IMR-90 (cell line): ENCODE data around the gene KCNH6. TPM values are rescaled to one million over a fixed set of nuclear protein-coding genes. Genes with fewer than 3 reads are reported as not detected.

Experiments used
- ATAC-seq: fragments of 200-7000 bp; cut with Tn5 transposase; 2 replicates; pipeline ENCODE4 v1.9.1; 2020; ENCODE audit warnings: low read depth, mild to moderate bottlenecking, moderate library complexity
- BruUV-seq: library from RNA; stranded (reverse); fragments of 400-500 nt; replicated peaks from 2 replicates; lab custom pipeline; 2021; lab: Mats Ljungman, UMichigan
- CTCF ChIA-PET: fragments of 300-600 bp; formaldehyde crosslinking; extraction: SDS; loops from one replicate; lab custom pipeline; 2021; ENCODE audit warnings: antibody characterized with exemption; lab: Yijun Ruan, JAX
- POLR2A ChIA-PET: fragments of 300-600 bp; sonication (Branson Sonifier 250); formaldehyde crosslinking; loops from one replicate; lab custom pipeline; 2022; ENCODE audit warnings: antibody characterized with exemption; ENCODE audit not compliant: unreplicated experiment; lab: Charles Lee
- DNase-seq: peaks from one replicate; pipeline ENCODE4 v3.0.0; 2013
- H2AFZ ChIP-seq: replicated peaks from 2 replicates; pipeline ENCODE3; 2013; ENCODE audit warnings: low read length, mild to moderate bottlenecking; ENCODE audit not compliant: poor library complexity
- H2AK5ac ChIP-seq: 2 replicates; pipeline ENCODE4 v1.6.1; 2013; ENCODE audit warnings: low read depth, low read length, inconsistent platforms
- H2AK9ac ChIP-seq: replicated peaks from 2 replicates; pipeline ENCODE3; 2013; ENCODE audit warnings: mild to moderate bottlenecking, low read depth, low read length, moderate library complexity; ENCODE audit not compliant: poor library complexity
- H2BK120ac ChIP-seq: 2 replicates; pipeline ENCODE4 v1.6.1; 2013; ENCODE audit warnings: low read depth, low read length, inconsistent platforms
- H2BK15ac ChIP-seq: 3 replicates; pipeline ENCODE4 v1.6.1; 2013; ENCODE audit warnings: low read depth, low read length, inconsistent platforms
- H2BK20ac ChIP-seq: 2 replicates; pipeline ENCODE4 v1.6.1; 2013; ENCODE audit warnings: low read depth, mild to moderate bottlenecking, inconsistent platforms, low read length, moderate library complexity
- H2BK5ac ChIP-seq: 2 replicates; pipeline ENCODE4 v1.6.1; 2013; ENCODE audit warnings: mild to moderate bottlenecking, low read depth, low read length, inconsistent platforms; ENCODE audit not compliant: poor library complexity, severe bottlenecking
- H3K14ac ChIP-seq: replicated peaks from 2 replicates; pipeline ENCODE4 v1.6.1; 2013; ENCODE audit warnings: low read depth, low read length, inconsistent platforms
- H3K18ac ChIP-seq: 2 replicates; pipeline ENCODE4 v1.6.1; 2013; ENCODE audit warnings: low read depth, low read length, control low read depth
- H3K23ac ChIP-seq: 2 replicates; pipeline ENCODE4 v1.6.1; 2013; ENCODE audit warnings: low read depth, low read length, inconsistent platforms
- H3K27ac ChIP-seq: 2 replicates; pipeline ENCODE4 v1.5.1; 2013; ENCODE audit warnings: mild to moderate bottlenecking, control low read depth, low read length; ENCODE audit not compliant: insufficient read depth
- H3K27me3 ChIP-seq: 2 replicates; pipeline ENCODE4 v1.6.1; 2013; ENCODE audit warnings: low read length; ENCODE audit not compliant: control insufficient read depth, insufficient read depth
- H3K36me3 ChIP-seq: 2 replicates; pipeline ENCODE4 v1.6.1; 2013; ENCODE audit warnings: low read length, mixed read lengths; ENCODE audit not compliant: control insufficient read depth, insufficient read depth
- H3K4ac ChIP-seq: 2 replicates; pipeline ENCODE4 v1.6.1; 2013; ENCODE audit warnings: low read depth, low read length, inconsistent platforms
- H3K4me1 ChIP-seq: 2 replicates; pipeline ENCODE4 v1.6.1; 2013; ENCODE audit warnings: low read length, mixed read lengths; ENCODE audit not compliant: control insufficient read depth, insufficient read depth
- H3K4me2 ChIP-seq: 2 replicates; pipeline ENCODE4 v1.6.1; 2013; ENCODE audit warnings: low read depth, mild to moderate bottlenecking, control low read depth, low read length, moderate library complexity
- H3K4me3 ChIP-seq: 2 replicates; pipeline ENCODE4 v1.5.1; 2013; ENCODE audit warnings: low read depth, mild to moderate bottlenecking, control low read depth, low read length, moderate library complexity; ENCODE audit not compliant: insufficient read depth
- H3K56ac ChIP-seq: 2 replicates; pipeline ENCODE4 v1.6.1; 2013; ENCODE audit warnings: low read length, inconsistent platforms; ENCODE audit not compliant: insufficient read depth; ENCODE audit errors: extremely low read depth
- H3K79me1 ChIP-seq, 2 experiments: 2 replicates each; pipeline ENCODE4 v1.6.1; 2013; ENCODE audit warnings: low read length in 2 of 2, inconsistent platforms in 1 of 2, low read depth in 1 of 2
- H3K9ac ChIP-seq: 2 replicates; pipeline ENCODE4 v1.6.1; 2013; ENCODE audit warnings: low read depth, low read length, control low read depth
- H3K9me1 ChIP-seq: 2 replicates; pipeline ENCODE4 v1.6.1; 2013; ENCODE audit warnings: low read length, inconsistent platforms; ENCODE audit not compliant: insufficient read depth
- H3K9me3 ChIP-seq: 2 replicates; pipeline ENCODE4 v1.6.1; 2013; ENCODE audit warnings: low read length; ENCODE audit not compliant: control insufficient read depth, insufficient read depth
- H4K20me1 ChIP-seq: 2 replicates; pipeline ENCODE4 v1.6.1; 2013; ENCODE audit warnings: low read length, inconsistent platforms; ENCODE audit not compliant: insufficient read depth
- H4K5ac ChIP-seq: 2 replicates; pipeline ENCODE4 v1.6.1; 2013; ENCODE audit warnings: mild to moderate bottlenecking, low read depth, low read length, control low read depth
- H4K8ac ChIP-seq, 2 experiments: 2 replicates each; pipeline ENCODE4 v1.6.1; 2013; ENCODE audit warnings: low read depth in 2 of 2, low read length in 2 of 2, control low read depth in 1 of 2, inconsistent platforms in 1 of 2
- H4K91ac ChIP-seq: 2 replicates; pipeline ENCODE4 v1.6.1; 2013; ENCODE audit warnings: low read depth, low read length, inconsistent platforms; ENCODE audit not compliant: insufficient read depth
- BHLHE40 ChIP-seq: fragments of 150-350 bp; IDR thresholded peaks from 2 replicates; pipeline ENCODE4 v1.6.1; 2016; ENCODE audit warnings: mild to moderate bottlenecking, low read depth, low read length
- CEBPB ChIP-seq: IDR thresholded peaks from 2 replicates; pipeline ENCODE4 v1.6.1; 2012; ENCODE audit warnings: low read depth, low read length, improper control_type of control experiment
- CHD1 ChIP-seq: IDR thresholded peaks from 2 replicates; pipeline ENCODE4 v1.6.1; 2012; ENCODE audit warnings: low read depth, low read length, improper control_type of control experiment
- CTCF ChIP-seq: conservative IDR thresholded peaks from 2 replicates; pipeline ENCODE4 v1.5.1; 2012; ENCODE audit warnings: mild to moderate bottlenecking, low read depth, low read length, improper control_type of control experiment
- ELK1 ChIP-seq: fragments of 150-350 bp; IDR thresholded peaks from 2 replicates; pipeline ENCODE4 v1.6.1; 2016; ENCODE audit warnings: low read depth, mild to moderate bottlenecking, low read length, moderate library complexity, borderline replicate concordance
- FOS ChIP-seq: fragments of 150-350 bp; IDR thresholded peaks from 2 replicates; pipeline ENCODE4 v1.6.1; 2016; ENCODE audit warnings: low read depth, low read length
- MAFK ChIP-seq: IDR thresholded peaks from 2 replicates; pipeline ENCODE4 v1.6.1; 2012; ENCODE audit warnings: low read depth, low read length, improper control_type of control experiment
- MAZ ChIP-seq: IDR thresholded peaks from 2 replicates; pipeline ENCODE4 v1.6.1; 2012; ENCODE audit warnings: low read depth, mild to moderate bottlenecking, low read length, improper control_type of control experiment, moderate library complexity, borderline replicate concordance
- MXI1 ChIP-seq: IDR thresholded peaks from 2 replicates; pipeline ENCODE4 v1.6.1; 2012; ENCODE audit warnings: low read depth, mild to moderate bottlenecking, low read length, moderate library complexity, borderline replicate concordance
- NFE2L2 ChIP-seq: fragments of 150-350 bp; IDR thresholded peaks from 2 replicates; pipeline ENCODE4 v1.6.1; 2016; ENCODE audit warnings: low read depth, mild to moderate bottlenecking, low read length
- POLR2A ChIP-seq: IDR thresholded peaks from 2 replicates; pipeline ENCODE4 v1.6.1; 2012; ENCODE audit warnings: mild to moderate bottlenecking, low read depth, low read length
- RAD21 ChIP-seq: IDR thresholded peaks from 2 replicates; pipeline ENCODE4 v1.6.1; 2012; ENCODE audit warnings: low read length, improper control_type of control experiment
- RCOR1 ChIP-seq: IDR thresholded peaks from 2 replicates; pipeline ENCODE4 v1.6.1; 2012; ENCODE audit warnings: mild to moderate bottlenecking, low read length, improper control_type of control experiment; ENCODE audit not compliant: insufficient replicate concordance
- RFX5 ChIP-seq: IDR thresholded peaks from 2 replicates; pipeline ENCODE4 v1.8.0; 2012; ENCODE audit warnings: low read depth, mild to moderate bottlenecking, low read length, moderate library complexity
- SMC3 ChIP-seq: fragments of 150-350 bp; IDR thresholded peaks from 2 replicates; pipeline ENCODE4 v1.6.1; 2016; ENCODE audit warnings: low read depth, mild to moderate bottlenecking, antibody characterized with exemption, low read length, moderate library complexity
- USF2 ChIP-seq: fragments of 150-350 bp; IDR thresholded peaks from 2 replicates; pipeline ENCODE4 v1.6.1; 2017; ENCODE audit warnings: mild to moderate bottlenecking, antibody characterized with exemption, low read length, low read depth
- WGBS, 2 experiments: methylation state at CpG; one replicate each; pipeline versions ENCODE4 v1.1.5 to v1.1.7; 2013; ENCODE audit warnings: missing lambda C conversion rate in 2 of 2; ENCODE audit not compliant: insufficient read length in 1 of 2; ENCODE audit errors: extremely low coverage in 2 of 2; 5-methylcytosine and 5-hydroxymethylcytosine counted together
- dilution Hi-C: fragments of 300-500 bp; cut with HindIII; formaldehyde crosslinking; loops from one replicate; pipeline ENCODE4 v1.14.3; 2018; ENCODE audit warnings: low sequenced_read_pairs; ENCODE audit not compliant: unreplicated experiment
- in situ Hi-C: fragments of 300-500 bp; cut with MboI; formaldehyde crosslinking; loops from 3 replicates; pipeline ENCODE4 v1.14.3; 2019; ENCODE audit warnings: low sequenced_read_pairs, inconsistent platforms, mixed read lengths
- intact Hi-C: fragments of 100-400 bp; cut with micrococcal nuclease; formaldehyde crosslinking; loops from 2 replicates; pipeline ENCODE4 v1.10.0; 2022
- polyA plus RNA-seq, 3 experiments: library from polyadenylated mRNA; depleted of rRNA; stranded (reverse); fragments of >200 nt; gene quantifications; 2 replicates each; pipeline ENCODE4 v1.2.3, GENCODE V29; 2012; ENCODE audit warnings: low replicate concordance in 1 of 3
- total RNA-seq: library from RNA; depleted of rRNA; stranded (reverse); fragments of >200 nt; gene quantifications from 2 replicates; pipeline ENCODE4 v1.2.3, GENCODE V29; 2012

The KCNH6 gene
- total and polyA plus RNA-seq, 2 of the 4 experiments (the other 2 are of a cell fraction) = 0.17 to 0.18 TPM

- WGBS, 2 experiments = 91% methylated on average over 3 of the region's 8 CpGs; no CpG with 5 or more reads in 1 of the 2 experiments
Measured at GRCh38 chr17:63568563-63568962, 45.4 kb downstream of the KCNH6 start.

More at GRCh38 chr17:63568563-63568962, 45.4 kb downstream of the KCNH6 start:
- no peak overlapping the region for H2BK15ac ChIP-seq
- H2BK5ac ChIP-seq = no peak overlapping the region
- POLR2A ChIA-PET = interaction anchor here (0.5 kb wide), 1 partner anchor 18 kb away, joined by 4 read pairs; the partner anchor contains the start of gene DCAF7
- no peaks in the 10 kb centered on the region for H3K27me3 ChIP-seq
- H2AK5ac ChIP-seq = no peak overlapping the region
- H2BK20ac ChIP-seq = no peak overlapping the region
- TF ChIP-seq ELK1 (no peak), RFX5 (no peak), MXI1 (no peak), RAD21 (no peak), SMC3 (no peak), CEBPB (no peak), BHLHE40 (no peak), CTCF (no peak), CHD1 (no peak), FOS (no peak), MAFK (no peak), NFE2L2 (no peak), RCOR1 (no peak), POLR2A (no peak), MAZ (no peak), USF2 (no peak)
- peaks cover 14% of the 10 kb centered on the region for H3K9me1 ChIP-seq
- H4K91ac ChIP-seq = no peak overlapping the region
- H3K4me3 ChIP-seq = no peak overlapping the region
- no peak overlapping the region for H3K4ac ChIP-seq
- peaks cover 32 to 76% of the 10 kb centered on the region in 2 experiments for H3K79me1 ChIP-seq
- no peak overlapping the region for H4K8ac ChIP-seq
- H3K36me3 ChIP-seq = peaks cover 3% of the 10 kb centered on the region; the same call in 1 of the 2 replicates
- dilution Hi-C loops = no loop called here
- BruUV-seq = no TSS peak
- H3K9ac ChIP-seq = no peak overlapping the region
- no peak overlapping the region for H3K27ac ChIP-seq
- in situ Hi-C loops = no loop called here
- H3K4me1 ChIP-seq = peaks cover 4% of the 10 kb centered on the region
- H3K18ac ChIP-seq = no peak overlapping the region
- intact Hi-C loops = no loop called here
- ATAC-seq = no peak
- no peak overlapping the region for H4K5ac ChIP-seq
- no peaks in the 10 kb centered on the region for H3K9me3 ChIP-seq
- no peak for DNase-seq
- CTCF ChIA-PET = no interaction called here
- no peak overlapping the region for H2BK120ac ChIP-seq
- peaks cover 81% of the 10 kb centered on the region for H4K20me1 ChIP-seq
- H3K23ac ChIP-seq = no peak overlapping the region
- no peak overlapping the region for H2AFZ ChIP-seq
- H3K56ac ChIP-seq = no peak overlapping the region
- no peak overlapping the region for H2AK9ac ChIP-seq
- no peak overlapping the region for H3K14ac ChIP-seq
- H3K4me2 ChIP-seq = no peak overlapping the region
